Gastroesophageal sphincter (tissue), 4 donors: Measurements from ENCODE around the gene GRPEL1. TPM values are rescaled to one million over a fixed set of nuclear protein-coding genes. Genes with fewer than 3 reads are reported as not detected.

Experiments
- ATAC-seq: fragments of 150-250 bp; one replicate; pipeline ENCODE4 v1.9.1; 2016; ENCODE audit warnings: mild to moderate bottlenecking, moderate library complexity
- H3K27ac ChIP-seq, 4 donors: fragments of 200-600 bp; sonication (generic) in 3 of 4; 1 replicate in 3 of 4; 2 replicates in 1 of 4; pipeline ENCODE4 v1.5.1; 2016 to 2019
- H3K27me3 ChIP-seq: fragments of 200-600 bp; sonication (generic); one replicate; pipeline ENCODE4 v1.5.1; 2019
- H3K36me3 ChIP-seq, 2 donors: fragments of 200-600 bp; sonication (generic); one replicate each; pipeline ENCODE4 v1.5.1; 2019; ENCODE audit warnings: control low read depth in 1 of 2
- H3K4me1 ChIP-seq, 3 donors: fragments of 200-600 bp; sonication (generic); 1 replicate in 2 of 3; 2 replicates in 1 of 3; pipeline ENCODE4 v1.5.1; 2016 to 2019; ENCODE audit warnings: control low read depth in 2 of 3
- H3K4me3 ChIP-seq, 2 donors: fragments of 200-600 bp; sonication (generic); one replicate each; pipeline ENCODE4 v1.5.1; 2019; ENCODE audit warnings: mild to moderate bottlenecking in 1 of 2, moderate library complexity in 1 of 2
- H3K9me3 ChIP-seq, 3 donors: fragments of 200-600 bp; sonication (generic); one replicate each; pipeline ENCODE4 v1.5.1; 2017 to 2019; ENCODE audit warnings: control low read depth in 2 of 3
- EP300 ChIP-seq: sonication (generic); formaldehyde crosslinking; IDR thresholded peaks from one replicate; pipeline ENCODE4 v1.6.1; 2017; ENCODE audit warnings: antibody characterized with exemption, mild to moderate bottlenecking
- POLR2A ChIP-seq, 2 donors: fragments of 450-650 bp; IDR thresholded peaks; one replicate each; pipeline ENCODE4 v1.6.1; 2017; ENCODE audit warnings: antibody characterized with exemption in 2 of 2, mild to moderate bottlenecking in 2 of 2, moderate library complexity in 1 of 2
- POLR2AphosphoS5 ChIP-seq: sonication (generic); formaldehyde crosslinking; IDR thresholded peaks from one replicate; pipeline ENCODE4 v1.6.1; 2017; ENCODE audit warnings: antibody characterized with exemption
- WGBS, 2 donors: methylation state at CpG; one replicate each; pipeline ENCODE4 v1.1.5; 2018; ENCODE audit warnings: low coverage in 1 of 2; 5-methylcytosine and 5-hydroxymethylcytosine counted together
- total RNA-seq, 4 donors: library from RNA; depleted of rRNA; stranded (reverse); fragments of >200 nt; gene quantifications; one replicate each; pipeline ENCODE4 v1.1.0, GENCODE V29; 2016
- TF ChIP-seq, protein P1 (sequence below), 4 experiments: fragments of 200-600 bp in 2 of 4; fragments of 450-650 bp in 2 of 4; sonication (generic) in 1 of 4; IDR thresholded peaks; one replicate each; pipeline ENCODE4 v1.5.1; 2017 to 2019; ENCODE audit warnings: antibody characterized with exemption in 4 of 4, mild to moderate bottlenecking in 2 of 4, moderate library complexity in 2 of 4

The GRPEL1 gene
- total RNA-seq, 4 donors from 2014 or later = 14.0 to 32.8 (median 23.9) TPM

DNA sequence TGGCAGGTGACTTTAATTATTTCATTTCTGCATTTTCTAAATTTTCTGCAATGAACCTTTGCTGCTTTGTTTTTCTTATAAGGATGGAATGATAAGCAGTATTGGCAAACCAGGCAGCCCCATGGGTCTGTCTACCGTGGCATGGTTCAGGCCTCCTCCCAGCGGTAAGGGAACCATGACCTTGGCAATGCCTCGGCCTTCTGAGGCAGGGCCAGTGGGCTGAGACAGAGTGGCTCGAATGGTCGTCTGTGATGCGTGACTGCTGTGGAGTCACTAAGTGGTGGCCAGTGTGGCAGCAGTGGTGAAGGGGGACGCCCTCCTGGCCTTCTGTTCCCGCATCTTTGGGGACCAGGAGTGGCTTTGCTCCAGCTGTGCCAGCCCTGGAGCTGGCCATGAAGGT is 43.6 kb upstream of the GRPEL1 start:
- H3K4me1 ChIP-seq = no peaks in the 10 kb centered on the region
- no peak for ATAC-seq
- no peak overlapping the region for H3K4me3 ChIP-seq
- 100% methylated on average over 1 of the region's 8 CpGs for WGBS, 2 donors
- no peak overlapping the region for H3K27ac ChIP-seq
- TF ChIP-seq, protein P1, sequence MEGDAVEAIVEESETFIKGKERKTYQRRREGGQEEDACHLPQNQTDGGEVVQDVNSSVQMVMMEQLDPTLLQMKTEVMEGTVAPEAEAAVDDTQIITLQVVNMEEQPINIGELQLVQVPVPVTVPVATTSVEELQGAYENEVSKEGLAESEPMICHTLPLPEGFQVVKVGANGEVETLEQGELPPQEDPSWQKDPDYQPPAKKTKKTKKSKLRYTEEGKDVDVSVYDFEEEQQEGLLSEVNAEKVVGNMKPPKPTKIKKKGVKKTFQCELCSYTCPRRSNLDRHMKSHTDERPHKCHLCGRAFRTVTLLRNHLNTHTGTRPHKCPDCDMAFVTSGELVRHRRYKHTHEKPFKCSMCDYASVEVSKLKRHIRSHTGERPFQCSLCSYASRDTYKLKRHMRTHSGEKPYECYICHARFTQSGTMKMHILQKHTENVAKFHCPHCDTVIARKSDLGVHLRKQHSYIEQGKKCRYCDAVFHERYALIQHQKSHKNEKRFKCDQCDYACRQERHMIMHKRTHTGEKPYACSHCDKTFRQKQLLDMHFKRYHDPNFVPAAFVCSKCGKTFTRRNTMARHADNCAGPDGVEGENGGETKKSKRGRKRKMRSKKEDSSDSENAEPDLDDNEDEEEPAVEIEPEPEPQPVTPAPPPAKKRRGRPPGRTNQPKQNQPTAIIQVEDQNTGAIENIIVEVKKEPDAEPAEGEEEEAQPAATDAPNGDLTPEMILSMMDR (IDR thresholded peaks at IDR 0.05) = no peak
- TF ChIP-seq EP300 (no peak), POLR2A (IDR thresholded peaks at IDR 0.05) (no peak), POLR2AphosphoS5 (no peak)
- H3K27me3 ChIP-seq = no peaks in the 10 kb centered on the region
- H3K9me3 ChIP-seq = no peaks in the 10 kb centered on the region
- no peaks in the 10 kb centered on the region for H3K36me3 ChIP-seq

GRCh38 chr4:7110546-7110945 is 42.7 kb upstream of the GRPEL1 start:
- Histone ChIP-seq H3K27ac (no peak overlapping the region), H3K9me3 (no peaks in the 10 kb centered on the region), H3K27me3 (no peaks in the 10 kb centered on the region), H3K4me3 (no peak overlapping the region), H3K4me1 (no peaks in the 10 kb centered on the region), H3K36me3 (no peaks in the 10 kb centered on the region)
- 100% methylated on average over 1 to 2 of the region's 4 CpGs for WGBS, 2 donors
- no peak for ATAC-seq
- TF ChIP-seq POLR2AphosphoS5 (no peak), POLR2A (IDR thresholded peaks at IDR 0.05) (no peak), EP300 (no peak)
- TF ChIP-seq, protein P1 (IDR thresholded peaks at IDR 0.05) = no peak

DNA sequence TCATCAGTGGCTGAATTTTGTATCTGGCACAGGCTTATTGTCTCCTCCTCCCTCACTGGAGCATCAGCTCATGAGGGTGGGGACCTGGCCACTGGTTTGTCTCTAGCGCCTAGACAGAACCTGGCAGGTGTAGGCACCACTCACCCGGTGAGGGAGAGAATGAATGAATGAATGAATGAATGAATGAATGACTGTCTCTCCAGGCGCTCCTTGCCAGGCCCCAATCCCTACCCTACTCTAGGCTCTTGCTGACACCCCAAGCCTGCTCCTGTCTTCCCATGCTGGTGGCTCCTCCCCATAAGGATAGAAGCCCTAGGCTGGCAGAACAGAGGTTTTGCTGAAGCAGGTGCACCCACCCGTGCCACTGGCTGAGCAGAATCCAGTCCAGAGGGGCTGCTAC is 41.3 kb upstream of the GRPEL1 start:
- ATAC-seq = no peak
- H3K4me3 ChIP-seq = no peak overlapping the region
- H3K9me3 ChIP-seq = no peaks in the 10 kb centered on the region
- TF ChIP-seq POLR2AphosphoS5 (no peak), EP300 (no peak), POLR2A (IDR thresholded peaks at IDR 0.05) (no peak)
- TF ChIP-seq, protein P1 (IDR thresholded peaks at IDR 0.05) = no peak
- H3K27me3 ChIP-seq = no peaks in the 10 kb centered on the region
- 100% methylated on average over 1 of the region's 4 CpGs; no CpG with 5 or more reads in 1 of the 2 donors for WGBS, 2 donors
- no peak overlapping the region for H3K27ac ChIP-seq
- peaks cover 0 to 6% (median 0%) of the 10 kb centered on the region in 3 donors for H3K4me1 ChIP-seq
- no peaks in the 10 kb centered on the region for H3K36me3 ChIP-seq

- WGBS, 2 donors = 80 to 100% methylated on average over 1 to 2 of the region's 6 CpGs
- Histone ChIP-seq H3K4me3 (no peak overlapping the region), H3K36me3 (no peaks in the 10 kb centered on the region), H3K9me3 (no peaks in the 10 kb centered on the region), H3K27me3 (no peaks in the 10 kb centered on the region), H3K4me1 (peaks cover 0 to 11% (median 0%) of the 10 kb centered on the region in 3 donors), H3K27ac (no peak overlapping the region)
- TF ChIP-seq POLR2A (IDR thresholded peaks at IDR 0.05) (no peak), POLR2AphosphoS5 (no peak), EP300 (no peak)
- TF ChIP-seq, protein P1 (IDR thresholded peaks at IDR 0.05) = no peak
- no peak for ATAC-seq
Observed at GRCh38 chr4:7108660-7109059, 40.8 kb upstream of the GRPEL1 start.

- peaks cover 0 to 15% (median 0%) of the 10 kb centered on the region in 3 donors for H3K4me1 ChIP-seq
- H3K27me3 ChIP-seq = no peaks in the 10 kb centered on the region
- H3K4me3 ChIP-seq = no peak overlapping the region
- H3K36me3 ChIP-seq = no peaks in the 10 kb centered on the region
- H3K27ac ChIP-seq = no peak overlapping the region
- TF ChIP-seq, protein P1 (IDR thresholded peaks at IDR 0.05) = no peak
- no peak for TF ChIP-seq POLR2AphosphoS5
- no peak for TF ChIP-seq POLR2A (IDR thresholded peaks at IDR 0.05)
- TF ChIP-seq EP300 = no peak
- no peak for ATAC-seq
- 96% methylated on average over 10 of the region's 23 CpGs; no CpG with 5 or more reads in 1 of the 2 donors for WGBS, 2 donors
- no peaks in the 10 kb centered on the region for H3K9me3 ChIP-seq
Observed at GRCh38 chr4:7108046-7108625, 40.3 kb upstream of the GRPEL1 start.
